Stimulated activated CD4-positive, alpha-beta T cell treated with anti-CD3 and anti-CD28 coated beads, Interleukin-2, amount 100 ng/mL, for 4 hours (primary cell): ENCODE results near the gene SMPD4.
A peak's percentile ranks its signal among the peaks of the same experiment; 100 is the strongest.
"Not testable (repeated sequence)": the region's sequence is repeated elsewhere in the genome, so short reads cannot be mapped to it uniquely, and the experiment has no call there.

Experiments
- DNase-seq: peaks from one replicate; pipeline ENCODE4 v3.0.0-alpha.2; 2020; ENCODE audit warnings: low read depth

The SMPD4 gene

GRCh38 chr2:130181325-130181879 is at the start of gene SMPD4:
TSS of gene SMPD4 (minus strand) at chr2:130181602. CDS start at chr2:130176592, 5,010 bp downstream.
- DNase-seq: peak; percentile 97

- not testable (repeated sequence) for DNase-seq
Measured at GRCh38 chr2:130230907-130231306, 49.5 kb upstream of the SMPD4 start.

- DNase-seq: not testable (repeated sequence)
Measured at GRCh38 chr2:130230376-130230775, 49.0 kb upstream of the SMPD4 start.

- not testable (repeated sequence) for DNase-seq
Measured at GRCh38 chr2:130229161-130229510, 47.7 kb upstream of the SMPD4 start.

- DNase-seq: not testable (repeated sequence)
Measured at GRCh38 chr2:130228467-130229160, 47.2 kb upstream of the SMPD4 start.

GRCh38 chr2:130228005-130228404 is 46.6 kb upstream of the SMPD4 start:
- DNase-seq: not testable (repeated sequence)

- not testable (repeated sequence) for DNase-seq
Measured at GRCh38 chr2:130222523-130222922, 41.1 kb upstream of the SMPD4 start.

GRCh38 chr2:130220505-130220904 is 39.1 kb upstream of the SMPD4 start:
- not testable (repeated sequence) for DNase-seq

GRCh38 chr2:130219147-130219546 is 37.7 kb upstream of the SMPD4 start:
- not testable (repeated sequence) for DNase-seq

GRCh38 chr2:130207051-130207450 is 25.6 kb upstream of the SMPD4 start:
- not testable (repeated sequence) for DNase-seq

GRCh38 chr2:130203150-130203549 is 21.7 kb upstream of the SMPD4 start:
- not testable (repeated sequence) for DNase-seq

- not testable (repeated sequence) for DNase-seq
Measured at GRCh38 chr2:130202518-130202917, 21.1 kb upstream of the SMPD4 start.

GRCh38 chr2:130198343-130198742 is 16.9 kb upstream of the SMPD4 start, which contains the start of gene TUBA3E:
TSS of gene TUBA3E (minus strand) at chr2:130198439. CDS start at chr2:130198360, 79 bp downstream.
- DNase-seq: no peak

GRCh38 chr2:130196052-130196451 is 14.7 kb upstream of the SMPD4 start:
- not testable (repeated sequence) for DNase-seq

- DNase-seq: not testable (repeated sequence)
Measured at GRCh38 chr2:130195089-130195635, 13.8 kb upstream of the SMPD4 start.

GRCh38 chr2:130193824-130194223 is 12.4 kb upstream of the SMPD4 start:
- DNase-seq: not testable (repeated sequence)

GRCh38 chr2:130192451-130192850 is 11.0 kb upstream of the SMPD4 start:
- not testable (repeated sequence) for DNase-seq

GRCh38 chr2:130191319-130191718 is 9.9 kb upstream of the SMPD4 start:
- not testable (repeated sequence) for DNase-seq

- no peak for DNase-seq
Measured at GRCh38 chr2:130190237-130190636, 8.8 kb upstream of the SMPD4 start.

- not testable (repeated sequence) for DNase-seq
Measured at GRCh38 chr2:130188958-130189357, 7.6 kb upstream of the SMPD4 start.

GRCh38 chr2:130187859-130188792 is 6.7 kb upstream of the SMPD4 start:
- DNase-seq: not testable (repeated sequence)

GRCh38 chr2:130187268-130187667 is 5.9 kb upstream of the SMPD4 start:
- DNase-seq: no peak
